HepG2 (cell line): ENCODE results near the gene CLCN4. TPM values are rescaled to one million over a fixed set of nuclear protein-coding genes. Genes with fewer than 3 reads are reported as not detected.

Source experiments
- BRD4 ChIP-seq: sonication (generic); formaldehyde crosslinking; IDR thresholded peaks from 2 replicates; pipeline ENCODE4 v1.4.0; 2020; ENCODE audit warnings: missing genetic modification reagents
- CREM ChIP-seq, 2 experiments: sonication (generic) in 1 of 2; formaldehyde crosslinking in 1 of 2; IDR thresholded peaks; 2 replicates each; pipeline versions ENCODE4 v1.4.0 to v1.6.1; 2016 to 2020; ENCODE audit warnings: antibody characterized with exemption in 1 of 2, mild to moderate bottlenecking in 1 of 2, missing genetic modification reagents in 1 of 2
- DNMT3B ChIP-seq: conservative IDR thresholded peaks from 2 replicates; pipeline ENCODE4 v1.6.1; 2016; ENCODE audit warnings: missing biosample characterization, control low read depth
- GFI1 ChIP-seq: sonication (generic); formaldehyde crosslinking; IDR thresholded peaks from 2 replicates; pipeline ENCODE4 v1.5.0; 2020; ENCODE audit warnings: missing genetic modification reagents, mild to moderate bottlenecking, borderline replicate concordance
- JDP2 ChIP-seq: sonication (generic); formaldehyde crosslinking; IDR thresholded peaks from 2 replicates; pipeline ENCODE4 v1.8.1; 2022; ENCODE audit warnings: missing genetic modification reagents, borderline replicate concordance
- JUNB ChIP-seq: sonication (generic); formaldehyde crosslinking; IDR thresholded peaks from 2 replicates; pipeline ENCODE4 v1.8.0; 2022; ENCODE audit warnings: missing genetic modification reagents, mild to moderate bottlenecking, borderline replicate concordance
- MIER3 ChIP-seq: IDR thresholded peaks from 2 replicates; pipeline ENCODE4 v1.6.1; 2016; ENCODE audit warnings: missing compliant biosample characterization, borderline replicate concordance
- NFKB2 ChIP-seq: sonication (generic); formaldehyde crosslinking; IDR thresholded peaks from 2 replicates; pipeline ENCODE4 v1.4.0; 2020; ENCODE audit warnings: missing genetic modification reagents, borderline replicate concordance
- RBFOX2 ChIP-seq: fragments of 200-400 bp; formaldehyde crosslinking; IDR thresholded peaks from 2 replicates; pipeline ENCODE4 v1.6.1; 2017; ENCODE audit warnings: low read depth, mild to moderate bottlenecking, low read length
- RNF219 ChIP-seq: sonication (generic); formaldehyde crosslinking; IDR thresholded peaks from 2 replicates; pipeline ENCODE4 v1.5.0; 2020; ENCODE audit warnings: mild to moderate bottlenecking, missing genetic modification reagents
- TARDBP ChIP-seq: sonication (generic); formaldehyde crosslinking; IDR thresholded peaks from 2 replicates; pipeline ENCODE4 v1.8.0; 2022; ENCODE audit warnings: mild to moderate bottlenecking, missing genetic modification reagents
- TGIF2 ChIP-seq: IDR thresholded peaks from 2 replicates; pipeline ENCODE4 v1.6.1; 2016; ENCODE audit warnings: control low read depth, missing compliant biosample characterization
- ZFP36 ChIP-seq: fragments of 150-350 bp; IDR thresholded peaks from 2 replicates; pipeline ENCODE4 v1.6.1; 2018; ENCODE audit warnings: borderline replicate concordance, low read length, low read depth; ENCODE audit not compliant: partially characterized antibody
- ZNF234 ChIP-seq: sonication (generic); formaldehyde crosslinking; conservative IDR thresholded peaks from 2 replicates; pipeline ENCODE4 v1.5.1; 2020; ENCODE audit warnings: mild to moderate bottlenecking, missing genetic modification reagents
- ZNF3 ChIP-seq: IDR thresholded peaks from 2 replicates; pipeline ENCODE4 v1.7.0; 2017; ENCODE audit warnings: inconsistent platforms
- ZNF543 ChIP-seq: sonication (generic); formaldehyde crosslinking; IDR thresholded peaks from 2 replicates; pipeline ENCODE4 v1.4.0; 2020; ENCODE audit warnings: mild to moderate bottlenecking, missing genetic modification reagents
- ZNF550 ChIP-seq: sonication (generic); formaldehyde crosslinking; IDR thresholded peaks from 2 replicates; pipeline ENCODE4 v1.4.0; 2020; ENCODE audit warnings: mild to moderate bottlenecking, missing genetic modification reagents, borderline replicate concordance
- ZNF552 ChIP-seq: sonication (generic); formaldehyde crosslinking; IDR thresholded peaks from 2 replicates; pipeline ENCODE4 v1.9.0; 2022; ENCODE audit warnings: missing genetic modification reagents, mild to moderate bottlenecking, borderline replicate concordance
- ZNF577 ChIP-seq: sonication (generic); formaldehyde crosslinking; IDR thresholded peaks from 2 replicates; pipeline ENCODE4 v1.4.0; 2020; ENCODE audit warnings: mild to moderate bottlenecking, low read depth, missing genetic modification reagents, borderline replicate concordance
- ZNF749 ChIP-seq: sonication (generic); formaldehyde crosslinking; IDR thresholded peaks from 2 replicates; pipeline ENCODE4 v1.8.0; 2022; ENCODE audit warnings: mild to moderate bottlenecking, missing genetic modification reagents, moderate library complexity, borderline replicate concordance
- ZNF775 ChIP-seq: sonication (generic); formaldehyde crosslinking; IDR thresholded peaks from 2 replicates; pipeline ENCODE4 v1.4.0; 2020; ENCODE audit warnings: missing genetic modification reagents, mild to moderate bottlenecking, moderate library complexity, borderline replicate concordance
- ZNF782 ChIP-seq: sonication (generic); formaldehyde crosslinking; IDR thresholded peaks from 2 replicates; pipeline ENCODE4 v1.4.0; 2020; ENCODE audit warnings: missing genetic modification reagents, mild to moderate bottlenecking, borderline replicate concordance
- ZNF841 ChIP-seq: sonication (generic); formaldehyde crosslinking; IDR thresholded peaks from 2 replicates; pipeline ENCODE4 v1.8.1; 2023; ENCODE audit warnings: missing genetic modification reagents, borderline replicate concordance
- ZSCAN30 ChIP-seq: sonication (generic); formaldehyde crosslinking; IDR thresholded peaks from 2 replicates; pipeline ENCODE4 v1.5.0; 2020; ENCODE audit warnings: mild to moderate bottlenecking, missing genetic modification reagents
- polyA plus RNA-seq, 8 experiments: library from polyadenylated mRNA; depleted of rRNA in 3 of 8; stranded (reverse) in 7 of 8; unstranded in 1 of 8; fragments of >200 nt; fragmentation: Illumina TruSeq in 4 of 8; extraction: Trizol in 4 of 8; gene quantifications; 2 replicates each; pipeline versions ENCODE4 v1.2.1 to v1.2.3, GENCODE V29; 2011 to 2016; ENCODE audit warnings: low read depth in 4 of 8, missing spikeins in 1 of 8, mixed read lengths in 1 of 8; ENCODE audit not compliant: insufficient read depth in 1 of 8
- total RNA-seq, 5 experiments: library from RNA; depleted of rRNA; stranded (reverse); fragments of >200 nt; fragmentation: Illumina TruSeq; extraction: Trizol; gene quantifications; 2 replicates each; pipeline ENCODE4 v1.2.3, GENCODE V29; 2016; ENCODE audit warnings: low read depth in 1 of 5
- TF ChIP-seq, protein P1 (sequence below): sonication (generic); formaldehyde crosslinking; IDR thresholded peaks from 2 replicates; pipeline ENCODE4 v1.4.0; 2020; ENCODE audit warnings: missing genetic modification reagents, low read depth, mild to moderate bottlenecking, borderline replicate concordance
- TF ChIP-seq, protein P2 (sequence below): sonication (generic); formaldehyde crosslinking; IDR thresholded peaks from 2 replicates; pipeline ENCODE4; 2020; ENCODE audit warnings: missing genetic modification reagents, mild to moderate bottlenecking, borderline replicate concordance

Gene CLCN4
- total and polyA plus RNA-seq, 2 of the 13 experiments (the other 11 are each of a cell fraction or from before 2014, with no cell fraction given) = 1.8 to 2.5 TPM

DNA sequence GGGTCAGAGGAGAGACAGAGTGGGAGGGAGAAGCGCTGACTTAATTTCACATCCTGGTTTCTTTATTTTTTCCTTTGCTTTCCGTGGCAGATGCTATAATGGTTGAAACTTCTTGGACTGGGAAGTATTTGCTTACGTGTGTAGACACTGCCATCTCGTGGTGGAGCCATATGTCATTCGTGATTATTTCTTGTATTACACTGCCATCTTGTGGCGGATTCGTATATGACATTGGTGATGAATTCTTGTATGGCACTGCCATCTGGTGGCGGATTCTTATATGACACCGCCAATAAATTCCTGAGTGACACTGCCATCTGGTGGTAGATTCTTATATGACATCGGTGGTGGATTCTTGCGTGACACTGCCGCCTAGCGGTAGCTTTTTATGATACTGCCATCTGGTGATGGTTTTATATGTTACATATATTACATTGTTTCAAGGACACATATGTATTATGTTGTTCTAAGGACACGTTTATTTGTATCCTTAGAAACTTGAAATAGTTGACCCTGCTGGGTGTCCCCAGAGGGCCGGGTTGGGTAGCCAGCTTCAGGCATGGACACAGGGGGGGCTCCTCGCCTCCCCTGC lies 37.3 kb upstream of the CLCN4 start (continued):
- TF ChIP-seq RNF219 (CRISPR knock-in tag) (no peak), ZNF841 (CRISPR knock-in tag) (no peak), ZNF577 (CRISPR knock-in tag) (no peak), ZSCAN30 (CRISPR knock-in tag) (no peak), DNMT3B (CRISPR knock-in tag) (no peak; the same call in 1 of the 2 replicates), JDP2 (CRISPR knock-in tag) (no peak), ZNF749 (CRISPR knock-in tag) (no peak), ZNF782 (CRISPR knock-in tag) (no peak), ZNF775 (no peak), ZNF543 (CRISPR knock-in tag) (no peak), BRD4 (no peak), JUNB (CRISPR knock-in tag) (no peak), RBFOX2 (no peak), ZNF3 (no peak), TGIF2 (no peak), ZNF234 (CRISPR knock-in tag) (no peak), ZFP36 (no peak), TARDBP (CRISPR knock-in tag) (peak; percentile 31; the same call in 1 of the 2 replicates), GFI1 (CRISPR knock-in tag) (no peak), NFKB2 (CRISPR knock-in tag) (no peak), ZNF550 (CRISPR knock-in tag) (no peak), MIER3 (CRISPR knock-in tag) (no peak), CREM (IDR thresholded peaks at IDR 0.05) (no peak), CREM (CRISPR knock-in tag; IDR thresholded peaks at IDR 0.05) (no peak), ZNF552 (CRISPR knock-in tag) (no peak)
- TF ChIP-seq, protein P1, sequence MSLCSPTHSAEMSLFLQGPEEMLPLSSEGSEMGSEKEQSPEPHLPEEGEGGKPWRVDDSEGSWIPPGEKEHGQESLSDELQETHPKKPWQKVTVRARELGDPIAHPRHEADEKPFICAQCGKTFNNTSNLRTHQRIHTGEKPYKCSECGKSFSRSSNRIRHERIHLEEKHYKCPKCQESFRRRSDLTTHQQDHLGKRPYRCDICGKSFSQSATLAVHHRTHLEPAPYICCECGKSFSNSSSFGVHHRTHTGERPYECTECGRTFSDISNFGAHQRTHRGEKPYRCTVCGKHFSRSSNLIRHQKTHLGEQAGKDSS = no peak
- TF ChIP-seq, protein P2, sequence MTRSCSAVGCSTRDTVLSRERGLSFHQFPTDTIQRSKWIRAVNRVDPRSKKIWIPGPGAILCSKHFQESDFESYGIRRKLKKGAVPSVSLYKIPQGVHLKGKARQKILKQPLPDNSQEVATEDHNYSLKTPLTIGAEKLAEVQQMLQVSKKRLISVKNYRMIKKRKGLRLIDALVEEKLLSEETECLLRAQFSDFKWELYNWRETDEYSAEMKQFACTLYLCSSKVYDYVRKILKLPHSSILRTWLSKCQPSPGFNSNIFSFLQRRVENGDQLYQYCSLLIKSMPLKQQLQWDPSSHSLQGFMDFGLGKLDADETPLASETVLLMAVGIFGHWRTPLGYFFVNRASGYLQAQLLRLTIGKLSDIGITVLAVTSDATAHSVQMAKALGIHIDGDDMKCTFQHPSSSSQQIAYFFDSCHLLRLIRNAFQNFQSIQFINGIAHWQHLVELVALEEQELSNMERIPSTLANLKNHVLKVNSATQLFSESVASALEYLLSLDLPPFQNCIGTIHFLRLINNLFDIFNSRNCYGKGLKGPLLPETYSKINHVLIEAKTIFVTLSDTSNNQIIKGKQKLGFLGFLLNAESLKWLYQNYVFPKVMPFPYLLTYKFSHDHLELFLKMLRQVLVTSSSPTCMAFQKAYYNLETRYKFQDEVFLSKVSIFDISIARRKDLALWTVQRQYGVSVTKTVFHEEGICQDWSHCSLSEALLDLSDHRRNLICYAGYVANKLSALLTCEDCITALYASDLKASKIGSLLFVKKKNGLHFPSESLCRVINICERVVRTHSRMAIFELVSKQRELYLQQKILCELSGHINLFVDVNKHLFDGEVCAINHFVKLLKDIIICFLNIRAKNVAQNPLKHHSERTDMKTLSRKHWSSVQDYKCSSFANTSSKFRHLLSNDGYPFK (CRISPR knock-in tag) = no peak
